ENCODE results near the gene PI4KA. TPM values are rescaled to one million over a fixed set of nuclear protein-coding genes. Genes with fewer than 3 reads are reported as not detected.

PI4KA gene
- total RNA-seq, 1 experiment from 2014 or later: 71.6 TPM

GRCh38 chr22:20674998-20675397 lies 183.6 kb downstream of the PI4KA start:
- POLR2A ChIA-PET (ENCODE audit: low non-redundant PET): no interaction called here
- Histone ChIP-seq H3K27ac (ENCODE audit: low read depth, low read length, poor library complexity, severe bottlenecking) (no peak overlapping the region), H3K9me3 (ENCODE audit: low read depth, low read length, poor library complexity, severe bottlenecking) (no peaks in the 10 kb centered on the region), H3K27me3 (replicated peaks; ENCODE audit: insufficient read depth, low read depth, low read length, poor library complexity) (peaks cover 51% of the 10 kb centered on the region), H3K4me3 (ENCODE audit: low read depth, low read length, poor library complexity, severe bottlenecking) (no peak overlapping the region), H3K4me1 (ENCODE audit: insufficient read depth, low read length, poor library complexity, severe bottlenecking) (no peaks in the 10 kb centered on the region), H3K36me3 (ENCODE audit: insufficient read depth, low read length, poor library complexity, severe bottlenecking) (no peaks in the 10 kb centered on the region)
- CTCF ChIA-PET: no interaction called here
- no TSS peak for BruUV-seq (replicated peaks)
- TF ChIP-seq EZH2 (IDR thresholded peaks at IDR 0.05; ENCODE audit: borderline replicate concordance, low read depth, low read length, poor library complexity, severe bottlenecking) (no peak), CTCF (conservative IDR thresholded peaks at IDR 0.05; ENCODE audit: low read depth, low read length) (no peak)
- intact Hi-C loops (cut with micrococcal nuclease; ENCODE audit: unreplicated experiment): no loop called here
- DNase-seq (ENCODE audit: low spot score): no peak

- intact Hi-C loops (cut with micrococcal nuclease; ENCODE audit: unreplicated experiment): no loop called here
- H3K36me3 ChIP-seq (ENCODE audit: insufficient read depth, low read length, poor library complexity, severe bottlenecking): no peaks in the 10 kb centered on the region
- no peak overlapping the region for H3K27ac ChIP-seq (ENCODE audit: low read depth, low read length, poor library complexity, severe bottlenecking)
- TF ChIP-seq EZH2 (IDR thresholded peaks at IDR 0.05; ENCODE audit: borderline replicate concordance, low read depth, low read length, poor library complexity, severe bottlenecking) (no peak), CTCF (conservative IDR thresholded peaks at IDR 0.05; ENCODE audit: low read depth, low read length) (no peak)
- H3K4me1 ChIP-seq (ENCODE audit: insufficient read depth, low read length, poor library complexity, severe bottlenecking): no peaks in the 10 kb centered on the region
- no TSS peak for BruUV-seq (replicated peaks)
- H3K4me3 ChIP-seq (ENCODE audit: low read depth, low read length, poor library complexity, severe bottlenecking): no peak overlapping the region
- no peak for DNase-seq (ENCODE audit: low spot score)
- no peaks in the 10 kb centered on the region for H3K9me3 ChIP-seq (ENCODE audit: low read depth, low read length, poor library complexity, severe bottlenecking)
- CTCF ChIA-PET: no interaction called here
- H3K27me3 ChIP-seq (replicated peaks; ENCODE audit: insufficient read depth, low read depth, low read length, poor library complexity): peaks cover 51% of the 10 kb centered on the region
- POLR2A ChIA-PET (ENCODE audit: low non-redundant PET): no interaction called here
These were observed 185.1 kb downstream of the PI4KA start for GRCh38 chr22:20673295-20674195.

GRCh38 chr22:20672732-20673131 lies 185.9 kb downstream of the PI4KA start:
- peaks cover 48% of the 10 kb centered on the region for H3K27me3 ChIP-seq (replicated peaks; ENCODE audit: insufficient read depth, low read depth, low read length, poor library complexity)
- no peaks in the 10 kb centered on the region for H3K36me3 ChIP-seq (ENCODE audit: insufficient read depth, low read length, poor library complexity, severe bottlenecking)
- ChIA-PET CTCF (no interaction called here), POLR2A (ENCODE audit: low non-redundant PET) (no interaction called here)
- intact Hi-C loops (cut with micrococcal nuclease; ENCODE audit: unreplicated experiment): no loop called here
- no peaks in the 10 kb centered on the region for H3K4me1 ChIP-seq (ENCODE audit: insufficient read depth, low read length, poor library complexity, severe bottlenecking)
- DNase-seq (ENCODE audit: low spot score): no peak
- H3K9me3 ChIP-seq (ENCODE audit: low read depth, low read length, poor library complexity, severe bottlenecking): no peaks in the 10 kb centered on the region
- no TSS peak for BruUV-seq (replicated peaks)
- H3K27ac ChIP-seq (ENCODE audit: low read depth, low read length, poor library complexity, severe bottlenecking): no peak overlapping the region
- H3K4me3 ChIP-seq (ENCODE audit: low read depth, low read length, poor library complexity, severe bottlenecking): no peak overlapping the region
- TF ChIP-seq EZH2 (IDR thresholded peaks at IDR 0.05; ENCODE audit: borderline replicate concordance, low read depth, low read length, poor library complexity, severe bottlenecking): no peak
- no peak for TF ChIP-seq CTCF (conservative IDR thresholded peaks at IDR 0.05; ENCODE audit: low read depth, low read length)
